Gastrocnemius medialis (tissue), 4 donors: ENCODE measurements around the gene TTC39A.

ENCODE experiments used
- POLR2A ChIP-seq, 2 donors: fragments of 450-650 bp; IDR thresholded peaks; one replicate each; pipeline ENCODE4 v1.6.1; 2017; ENCODE audit warnings: antibody characterized with exemption in 2 of 2, mild to moderate bottlenecking in 2 of 2, moderate library complexity in 2 of 2
- TF ChIP-seq, protein P1 (sequence below), 5 experiments: fragments of 450-650 bp in 3 of 5; fragments of 200-600 bp in 2 of 5; sonication (generic) in 2 of 5; IDR thresholded peaks in 4 of 5; conservative IDR thresholded peaks in 1 of 5; 1 replicate in 4 of 5; 2 replicates in 1 of 5; pipeline ENCODE4 v1.5.1; 2016 to 2019; ENCODE audit warnings: antibody characterized with exemption in 5 of 5, mild to moderate bottlenecking in 3 of 5, moderate library complexity in 3 of 5

DNA sequence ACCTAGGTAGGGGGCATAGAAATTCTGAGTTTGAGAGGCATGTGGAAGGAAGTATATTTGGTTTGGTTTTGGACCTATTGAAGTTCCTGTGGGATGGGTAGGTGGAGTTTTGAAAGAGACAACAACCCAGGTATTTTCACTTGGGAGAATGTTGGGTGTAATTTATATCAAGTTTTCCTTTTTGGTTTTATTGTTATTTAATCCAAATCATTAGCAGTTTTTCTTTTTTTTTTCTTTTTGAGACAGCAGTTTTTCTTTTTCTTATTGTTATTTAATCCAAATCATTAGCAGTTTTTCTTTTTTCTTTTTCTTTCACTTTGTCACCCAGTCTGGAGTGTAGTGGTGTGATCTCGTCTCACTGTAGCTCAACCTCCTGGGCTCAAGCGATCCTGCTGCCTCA lies 64.2 kb downstream of the TTC39A start:
- no peak for TF ChIP-seq POLR2A (IDR thresholded peaks at IDR 0.05)
- TF ChIP-seq, protein P1, sequence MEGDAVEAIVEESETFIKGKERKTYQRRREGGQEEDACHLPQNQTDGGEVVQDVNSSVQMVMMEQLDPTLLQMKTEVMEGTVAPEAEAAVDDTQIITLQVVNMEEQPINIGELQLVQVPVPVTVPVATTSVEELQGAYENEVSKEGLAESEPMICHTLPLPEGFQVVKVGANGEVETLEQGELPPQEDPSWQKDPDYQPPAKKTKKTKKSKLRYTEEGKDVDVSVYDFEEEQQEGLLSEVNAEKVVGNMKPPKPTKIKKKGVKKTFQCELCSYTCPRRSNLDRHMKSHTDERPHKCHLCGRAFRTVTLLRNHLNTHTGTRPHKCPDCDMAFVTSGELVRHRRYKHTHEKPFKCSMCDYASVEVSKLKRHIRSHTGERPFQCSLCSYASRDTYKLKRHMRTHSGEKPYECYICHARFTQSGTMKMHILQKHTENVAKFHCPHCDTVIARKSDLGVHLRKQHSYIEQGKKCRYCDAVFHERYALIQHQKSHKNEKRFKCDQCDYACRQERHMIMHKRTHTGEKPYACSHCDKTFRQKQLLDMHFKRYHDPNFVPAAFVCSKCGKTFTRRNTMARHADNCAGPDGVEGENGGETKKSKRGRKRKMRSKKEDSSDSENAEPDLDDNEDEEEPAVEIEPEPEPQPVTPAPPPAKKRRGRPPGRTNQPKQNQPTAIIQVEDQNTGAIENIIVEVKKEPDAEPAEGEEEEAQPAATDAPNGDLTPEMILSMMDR (IDR thresholded peaks at IDR 0.05 in 4 of 5, conservative IDR thresholded peaks at IDR 0.05 in 1 of 5), result no peak
